Upper lobe of left lung (tissue), 4 donors: ENCODE data around the gene PLXNA1.

Experiments used
- CTCF ChIP-seq, 6 experiments: fragments of 450-650 bp in 4 of 6; fragments of 200-600 bp in 2 of 6; sonication (generic) in 2 of 6; IDR thresholded peaks; one replicate each; pipeline ENCODE4 v1.5.1; 2016 to 2019; ENCODE audit warnings: antibody characterized with exemption in 6 of 6
- EP300 ChIP-seq, 4 donors: sonication (generic); formaldehyde crosslinking; IDR thresholded peaks; one replicate each; pipeline ENCODE4 v1.5.1; 2017; ENCODE audit warnings: antibody characterized with exemption in 4 of 4, control low read depth in 2 of 4
- POLR2A ChIP-seq, 4 donors: fragments of 450-650 bp; IDR thresholded peaks; one replicate each; pipeline ENCODE4 v1.5.1; 2016 to 2017; ENCODE audit warnings: antibody characterized with exemption in 4 of 4, mild to moderate bottlenecking in 2 of 4
- POLR2AphosphoS5 ChIP-seq, 2 donors: sonication (generic); formaldehyde crosslinking; IDR thresholded peaks; one replicate each; pipeline ENCODE4 v1.5.1; 2017; ENCODE audit warnings: antibody characterized with exemption in 2 of 2

- TF ChIP-seq EP300 (IDR thresholded peaks at IDR 0.05) (no peak), POLR2A (IDR thresholded peaks at IDR 0.05) (no peak), CTCF (IDR thresholded peaks at IDR 0.05) (no peak), POLR2AphosphoS5 (IDR thresholded peaks at IDR 0.05) (no peak)
Measured at GRCh38 chr3:126985132-126985985, 2.4 kb downstream of the PLXNA1 start.
